Measurements from ENCODE around the gene FGF18.
"Not testable (repeated sequence)": the region's sequence is repeated elsewhere in the genome, so short reads cannot be mapped to it uniquely, and the experiment has no call there.

The FGF18 gene

GRCh38 chr5:171476701-171477100 is 57.3 kb downstream of the FGF18 start:
- no peak for DNase-seq

- no peak for DNase-seq
Measured at GRCh38 chr5:171477101-171477500, 57.7 kb downstream of the FGF18 start.

- no peak for DNase-seq
Measured at GRCh38 chr5:171477666-171478065, 58.2 kb downstream of the FGF18 start.

- DNase-seq: no peak
Measured at GRCh38 chr5:171478946-171479775, 59.7 kb downstream of the FGF18 start.

- DNase-seq: no peak
Measured at GRCh38 chr5:171479776-171480125, 60.3 kb downstream of the FGF18 start.

GRCh38 chr5:171480239-171480638 is 60.8 kb downstream of the FGF18 start:
- DNase-seq: no peak

- DNase-seq: no peak
Measured at GRCh38 chr5:171481571-171482433, 62.4 kb downstream of the FGF18 start.

- no peak for DNase-seq
Measured at GRCh38 chr5:171482434-171482730, 62.9 kb downstream of the FGF18 start.

- no peak for DNase-seq
Measured at GRCh38 chr5:171483551-171484135, 64.2 kb downstream of the FGF18 start.

GRCh38 chr5:171484460-171484899 is 65.0 kb downstream of the FGF18 start:
- peak; percentile 32 for DNase-seq

GRCh38 chr5:171485668-171486067 is 66.2 kb downstream of the FGF18 start:
- no peak for DNase-seq

GRCh38 chr5:171486613-171487012 is 67.2 kb downstream of the FGF18 start:
- DNase-seq: no peak

- DNase-seq: no peak
Measured at GRCh38 chr5:171488876-171489275, 69.4 kb downstream of the FGF18 start.

- no peak for DNase-seq
Measured at GRCh38 chr5:171492781-171493180, 73.3 kb downstream of the FGF18 start.

GRCh38 chr5:171493646-171494393 is 74.4 kb downstream of the FGF18 start:
- no peak for DNase-seq

- peak; percentile 71 for DNase-seq
Measured at GRCh38 chr5:171494452-171495121, 75.1 kb downstream of the FGF18 start.

GRCh38 chr5:171495122-171495700 is 75.8 kb downstream of the FGF18 start:
- no peak for DNase-seq

- no peak for DNase-seq
Measured at GRCh38 chr5:171496456-171496855, 77.0 kb downstream of the FGF18 start.

- not testable (repeated sequence) for DNase-seq
Measured at GRCh38 chr5:171497494-171497893, 78.0 kb downstream of the FGF18 start.

GRCh38 chr5:171498166-171498565 is 78.7 kb downstream of the FGF18 start:
- no peak for DNase-seq

GRCh38 chr5:171499611-171500010 is 80.2 kb downstream of the FGF18 start:
- no peak for DNase-seq

GRCh38 chr5:171505473-171506043 is 86.1 kb downstream of the FGF18 start:
- DNase-seq: no peak

All from EL (cell line).